ENCODE data around the gene AGBL2.
A peak's percentile ranks its signal among the peaks of the same experiment; 100 is the strongest.
"Not testable (repeated sequence)": the region's sequence is repeated elsewhere in the genome, so short reads cannot be mapped to it uniquely, and the experiment has no call there.

Gene AGBL2

DNA sequence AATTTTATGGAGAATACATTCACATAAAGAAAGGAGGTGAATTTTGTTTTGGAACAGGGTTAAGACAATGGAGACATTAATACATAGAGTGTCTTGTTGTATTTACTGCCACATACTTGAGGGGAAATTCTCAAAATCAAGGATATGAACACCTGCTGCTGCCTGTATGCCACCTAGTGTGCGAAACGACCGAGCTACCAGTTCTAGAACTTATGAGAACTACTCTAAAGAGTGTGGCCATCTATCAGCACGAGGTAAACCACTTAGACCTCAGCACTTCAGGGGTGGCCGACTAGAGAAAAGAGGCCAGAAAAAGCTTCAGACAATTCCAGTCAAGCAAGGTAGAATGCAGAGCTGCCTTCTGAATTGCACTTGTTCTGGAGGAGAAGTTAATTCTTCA, 1.5 kb upstream of the AGBL2 start:
- H3K4me1 ChIP-seq (ENCODE audit: low read depth, poor library complexity, severe bottlenecking): peaks cover 41% of the 10 kb centered on the region
- H4K20me1 ChIP-seq (ENCODE audit: insufficient read depth): no peaks in the 10 kb centered on the region
- no peak overlapping the region for H3K4me3 ChIP-seq (IDR thresholded peaks at IDR 0.05; ENCODE audit: insufficient read depth, low read depth, low read length)
- no peak overlapping the region for H3K9ac ChIP-seq
- H3K4me2 ChIP-seq: peak overlapping the region; percentile 22; the same call in 1 of the 2 replicates
- H3K79me2 ChIP-seq (ENCODE audit: insufficient read depth, low read depth): no peaks in the 10 kb centered on the region
- H3K27ac ChIP-seq: peak overlapping the region; percentile 53
- H2AFZ ChIP-seq (ENCODE audit: low read depth): no peak overlapping the region
- no peaks in the 10 kb centered on the region for H3K27me3 ChIP-seq (ENCODE audit: insufficient read depth, low read depth)
- peaks cover 10% of the 10 kb centered on the region; the same call in 1 of the 2 replicates for H3K36me3 ChIP-seq (ENCODE audit: insufficient read depth)
- TF ChIP-seq, protein P1, sequence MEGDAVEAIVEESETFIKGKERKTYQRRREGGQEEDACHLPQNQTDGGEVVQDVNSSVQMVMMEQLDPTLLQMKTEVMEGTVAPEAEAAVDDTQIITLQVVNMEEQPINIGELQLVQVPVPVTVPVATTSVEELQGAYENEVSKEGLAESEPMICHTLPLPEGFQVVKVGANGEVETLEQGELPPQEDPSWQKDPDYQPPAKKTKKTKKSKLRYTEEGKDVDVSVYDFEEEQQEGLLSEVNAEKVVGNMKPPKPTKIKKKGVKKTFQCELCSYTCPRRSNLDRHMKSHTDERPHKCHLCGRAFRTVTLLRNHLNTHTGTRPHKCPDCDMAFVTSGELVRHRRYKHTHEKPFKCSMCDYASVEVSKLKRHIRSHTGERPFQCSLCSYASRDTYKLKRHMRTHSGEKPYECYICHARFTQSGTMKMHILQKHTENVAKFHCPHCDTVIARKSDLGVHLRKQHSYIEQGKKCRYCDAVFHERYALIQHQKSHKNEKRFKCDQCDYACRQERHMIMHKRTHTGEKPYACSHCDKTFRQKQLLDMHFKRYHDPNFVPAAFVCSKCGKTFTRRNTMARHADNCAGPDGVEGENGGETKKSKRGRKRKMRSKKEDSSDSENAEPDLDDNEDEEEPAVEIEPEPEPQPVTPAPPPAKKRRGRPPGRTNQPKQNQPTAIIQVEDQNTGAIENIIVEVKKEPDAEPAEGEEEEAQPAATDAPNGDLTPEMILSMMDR (conservative IDR thresholded peaks at IDR 0.05; ENCODE audit: low read depth, low read length): no peak; the same call in 1 of the 2 replicates

DNA sequence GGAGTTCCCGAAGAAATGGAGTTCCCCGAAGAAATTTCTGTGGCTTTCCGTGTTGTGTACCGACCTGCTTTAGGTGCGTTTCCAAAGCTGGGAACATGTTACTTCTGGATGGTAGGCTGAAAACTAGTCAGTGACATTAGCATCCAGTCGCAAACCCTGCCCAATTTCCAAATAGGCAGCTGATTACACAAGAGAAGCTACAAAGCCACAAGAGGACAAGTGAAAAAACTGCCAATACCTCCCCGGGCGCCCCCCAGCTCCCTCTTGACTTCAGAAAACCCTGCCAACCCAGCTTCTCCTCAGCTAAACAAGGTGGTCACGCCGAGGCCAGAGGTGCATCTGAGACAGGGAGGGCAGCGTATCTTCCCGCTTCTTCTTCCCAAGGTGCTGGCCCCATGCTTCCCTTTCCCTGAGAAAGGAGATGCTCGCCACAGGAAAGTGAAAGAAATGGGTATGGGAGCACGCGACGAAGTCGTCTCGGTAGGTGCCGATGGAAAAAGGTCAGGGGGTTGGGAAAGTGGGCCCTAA, 551 bp downstream of the AGBL2 start:
- TF ChIP-seq, protein P1 (conservative IDR thresholded peaks at IDR 0.05; ENCODE audit: low read depth, low read length): no peak
- Histone ChIP-seq H4K20me1 (ENCODE audit: insufficient read depth) (no peaks in the 10 kb centered on the region), H3K79me2 (ENCODE audit: insufficient read depth, low read depth) (no peaks in the 10 kb centered on the region), H3K36me3 (ENCODE audit: insufficient read depth) (peaks cover 5% of the 10 kb centered on the region; the same call in 1 of the 2 replicates), H3K4me2 (peak overlapping the region; percentile 91), H2AFZ (ENCODE audit: low read depth) (peak overlapping the region; percentile 70), H3K9ac (peak overlapping the region; percentile 81), H3K27me3 (ENCODE audit: insufficient read depth, low read depth) (no peaks in the 10 kb centered on the region), H3K27ac (peak overlapping the region; percentile 62), H3K4me3 (IDR thresholded peaks at IDR 0.05; ENCODE audit: insufficient read depth, low read depth, low read length) (no peak overlapping the region), H3K4me1 (ENCODE audit: low read depth, poor library complexity, severe bottlenecking) (peaks cover 54% of the 10 kb centered on the region)

DNA sequence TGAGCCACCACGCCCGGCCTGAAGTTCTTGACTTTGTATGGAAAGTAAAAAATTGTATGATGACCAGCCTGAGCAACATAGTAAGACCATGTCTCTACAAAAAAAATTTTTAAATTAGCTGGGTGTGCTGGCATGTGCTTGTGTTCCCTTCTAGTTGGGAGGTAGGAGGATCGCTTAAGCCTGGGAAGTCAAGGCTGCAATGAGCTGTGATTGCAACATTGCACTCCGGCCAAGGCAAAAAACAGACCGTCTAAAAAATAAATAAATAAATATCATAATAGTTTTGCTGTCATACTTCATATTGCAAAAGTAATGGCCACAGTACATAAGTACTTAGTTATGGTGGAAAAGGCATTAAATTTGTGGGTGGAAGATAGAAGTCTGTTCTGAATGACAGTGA, 3.4 kb downstream of the AGBL2 start:
- no peak overlapping the region for H2AFZ ChIP-seq (ENCODE audit: low read depth)
- H3K36me3 ChIP-seq (ENCODE audit: insufficient read depth): no peaks in the 10 kb centered on the region
- no peaks in the 10 kb centered on the region for H3K27me3 ChIP-seq (ENCODE audit: insufficient read depth, low read depth)
- no peak overlapping the region for H3K4me3 ChIP-seq (IDR thresholded peaks at IDR 0.05; ENCODE audit: insufficient read depth, low read depth, low read length)
- TF ChIP-seq, protein P1 (conservative IDR thresholded peaks at IDR 0.05; ENCODE audit: low read depth, low read length): no peak
- no peak overlapping the region for H3K27ac ChIP-seq
- H3K9ac ChIP-seq: no peak overlapping the region
- H3K4me2 ChIP-seq: no peak overlapping the region
- H3K4me1 ChIP-seq (ENCODE audit: low read depth, poor library complexity, severe bottlenecking): peaks cover 36% of the 10 kb centered on the region
- no peaks in the 10 kb centered on the region for H4K20me1 ChIP-seq (ENCODE audit: insufficient read depth)
- no peaks in the 10 kb centered on the region for H3K79me2 ChIP-seq (ENCODE audit: insufficient read depth, low read depth)

DNA sequence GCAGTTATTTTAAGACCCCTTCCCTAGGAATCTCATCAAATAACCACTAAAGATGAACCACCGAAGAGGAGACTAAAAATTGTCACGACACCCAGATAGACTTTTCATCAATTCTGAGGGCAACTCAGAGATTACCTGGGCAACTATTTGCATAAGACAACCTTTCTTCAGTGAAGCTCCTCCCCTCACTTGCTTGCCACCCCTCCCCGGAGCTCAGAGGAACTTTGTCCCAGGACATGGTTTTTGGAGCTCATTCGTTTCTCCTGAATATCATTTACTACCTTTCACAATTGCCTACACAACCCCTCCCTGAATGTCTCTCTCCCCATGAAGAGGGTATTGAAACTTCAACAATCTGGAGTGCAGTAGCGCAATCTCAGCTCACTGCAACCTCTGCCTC, 3.9 kb downstream of the AGBL2 start:
- Histone ChIP-seq H3K4me3 (IDR thresholded peaks at IDR 0.05; ENCODE audit: insufficient read depth, low read depth, low read length) (no peak overlapping the region), H2AFZ (ENCODE audit: low read depth) (no peak overlapping the region)
- TF ChIP-seq, protein P1 (conservative IDR thresholded peaks at IDR 0.05; ENCODE audit: low read depth, low read length): no peak

DNA sequence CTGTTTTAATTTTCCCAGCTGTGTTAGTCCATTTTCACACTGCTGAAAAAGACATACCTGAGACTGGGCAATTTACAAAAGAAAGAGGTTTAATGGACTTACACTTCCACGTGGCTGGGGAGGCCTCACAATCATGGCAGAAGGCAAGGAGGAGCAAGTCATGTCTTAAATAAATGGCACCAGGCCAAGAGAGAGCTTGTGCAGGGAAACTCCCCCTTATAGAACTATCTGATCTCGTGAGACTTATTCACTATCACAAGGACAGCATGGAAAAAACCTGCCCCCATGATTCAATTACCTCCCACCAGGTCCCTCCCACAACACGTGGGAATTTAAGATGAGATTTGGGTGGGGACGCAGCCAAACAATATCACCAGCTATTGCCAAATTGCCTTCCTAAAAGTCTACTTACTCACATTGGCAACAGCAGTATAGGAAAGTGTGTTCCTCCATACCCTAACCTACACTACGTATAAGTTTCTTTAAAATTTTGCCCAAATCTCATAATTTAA, 7.8 kb downstream of the AGBL2 start:
- H3K36me3 ChIP-seq (ENCODE audit: insufficient read depth); H3K4me3 ChIP-seq (IDR thresholded peaks at IDR 0.05; ENCODE audit: insufficient read depth, low read depth, low read length); H3K79me2 ChIP-seq (ENCODE audit: insufficient read depth, low read depth): not testable (repeated sequence)

More for the DNA sequence above, 3.9 kb downstream of the AGBL2 start:
- no peak overlapping the region for H3K9ac ChIP-seq
- no peaks in the 10 kb centered on the region for H3K79me2 ChIP-seq (ENCODE audit: insufficient read depth, low read depth)
- peaks cover 30% of the 10 kb centered on the region for H3K4me1 ChIP-seq (ENCODE audit: low read depth, poor library complexity, severe bottlenecking)
- no peaks in the 10 kb centered on the region for H3K36me3 ChIP-seq (ENCODE audit: insufficient read depth)
- no peak overlapping the region for H3K27ac ChIP-seq
- H3K27me3 ChIP-seq (ENCODE audit: insufficient read depth, low read depth): no peaks in the 10 kb centered on the region
- no peak overlapping the region for H3K4me2 ChIP-seq
- no peaks in the 10 kb centered on the region for H4K20me1 ChIP-seq (ENCODE audit: insufficient read depth)

More for the DNA sequence above, 7.8 kb downstream of the AGBL2 start:
- not testable (repeated sequence) for H3K4me2 ChIP-seq; H2AFZ ChIP-seq (ENCODE audit: low read depth); H4K20me1 ChIP-seq (ENCODE audit: insufficient read depth); H3K27ac ChIP-seq; H3K27me3 ChIP-seq (ENCODE audit: insufficient read depth, low read depth); H3K9ac ChIP-seq
- peaks cover 13% of the 10 kb centered on the region for H3K4me1 ChIP-seq (ENCODE audit: low read depth, poor library complexity, severe bottlenecking)

Data from KMS-11 (cell line).